ENCODE data around the gene PPA2. TPM values are rescaled to one million over a fixed set of nuclear protein-coding genes. Genes with fewer than 3 reads are reported as not detected.
"Not testable (repeated sequence)": the region's sequence is repeated elsewhere in the genome, so short reads cannot be mapped to it uniquely, and the experiment has no call there.

Gene PPA2
- total and polyA plus RNA-seq, 5 experiments from 2014 or later: 67.7 to 155 (median 117) TPM

DNA sequence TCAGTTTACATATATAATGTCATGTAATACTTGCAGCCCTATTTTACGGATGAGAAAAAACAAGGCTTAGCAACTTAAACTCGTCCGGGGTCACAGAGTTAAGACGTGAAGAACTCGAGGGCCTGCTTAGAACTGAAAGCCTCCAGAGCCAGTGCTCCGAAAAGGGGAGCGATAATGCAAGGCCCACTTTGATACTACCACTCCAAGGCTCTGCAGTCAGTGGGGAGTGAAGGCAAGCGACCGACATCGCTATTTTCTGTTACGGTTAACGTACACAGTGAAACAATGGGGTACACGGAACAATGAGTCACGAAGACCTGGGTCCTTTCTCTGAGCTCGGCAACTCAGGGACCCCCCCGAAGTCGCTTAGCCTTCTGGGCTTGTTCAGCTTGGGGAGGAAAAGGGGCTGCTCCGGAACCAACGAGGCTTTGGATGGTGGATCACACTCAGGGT lies 965 bp downstream of the PPA2 start:
- Mint-ChIP-seq H3K4me3 (peak overlapping the region; percentile 90 to 99 (median 98)), H3K27ac (peak overlapping the region; percentile 86 to 100 (median 99)), H3K27me3 (peaks cover 0 to 1% (median 0%) of the 10 kb centered on the region in 5 donors), H3K4me1 (peaks cover 16 to 55% (median 47%) of the 10 kb centered on the region in 4 donors), H3K36me3 (peaks cover 0 to 7% (median 0%) of the 10 kb centered on the region in 3 donors), H3K9me3 (no peaks in the 10 kb centered on the region)
- POLR2A ChIA-PET: interaction anchor here (0.5 to 2.5 kb wide), 7 partner anchors 326 to 711 kb away, joined by 3 to 19 read pairs (median 3); partner anchors contain the start of gene TET2
- no peak for DNase-seq
- ATAC-seq: peak in 1 of 2 donors; percentile 38

DNA sequence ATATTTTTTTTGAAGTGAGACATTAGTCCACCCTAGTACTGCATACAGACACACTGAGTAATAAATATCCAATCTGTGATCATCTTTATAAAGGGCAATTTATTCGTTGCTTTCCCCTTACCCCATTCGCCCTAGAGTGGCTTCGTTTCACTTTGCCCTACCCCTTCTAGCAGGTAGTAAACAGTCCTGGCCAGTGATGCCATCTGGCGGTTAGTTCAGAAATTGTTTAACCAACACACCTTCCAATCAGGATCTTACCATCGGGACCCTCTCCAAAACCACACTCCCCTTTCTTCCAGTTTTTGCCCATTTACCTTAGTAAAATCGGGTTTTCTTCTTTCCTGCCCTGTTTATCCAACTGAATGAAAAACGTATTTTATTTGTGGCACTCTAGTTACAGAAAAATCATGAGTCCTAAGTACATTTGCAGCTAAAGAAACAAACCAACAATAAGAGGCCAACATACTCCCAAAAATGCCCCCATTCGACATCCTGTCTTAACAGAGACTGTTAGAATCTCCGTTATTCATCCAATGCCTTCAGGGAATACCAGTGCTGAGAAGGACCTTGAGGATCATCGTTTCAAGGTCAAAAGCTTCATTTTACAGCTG lies 2.2 kb downstream of the PPA2 start:
- Mint-ChIP-seq H3K36me3 (peaks cover 0 to 18% (median 7%) of the 10 kb centered on the region in 3 donors), H3K9me3 (no peaks in the 10 kb centered on the region), H3K27ac (peak overlapping the region in 9 of 10 donors; percentile 49 to 99 (median 74)), H3K27me3 (peaks cover 0 to 1% (median 0%) of the 10 kb centered on the region in 5 donors), H3K4me3 (peak overlapping the region; percentile 90 to 99 (median 98)), H3K4me1 (peaks cover 24 to 60% (median 58%) of the 10 kb centered on the region in 4 donors)
- POLR2A ChIA-PET: interaction anchor here (1.2 kb wide), 1 partner anchor 541 kb away, joined by 4 read pairs; no protein-coding TSS in a partner anchor
- peak; percentile 25 to 86 (median 68) for DNase-seq
- peak; percentile 29 to 36 for ATAC-seq

DNA sequence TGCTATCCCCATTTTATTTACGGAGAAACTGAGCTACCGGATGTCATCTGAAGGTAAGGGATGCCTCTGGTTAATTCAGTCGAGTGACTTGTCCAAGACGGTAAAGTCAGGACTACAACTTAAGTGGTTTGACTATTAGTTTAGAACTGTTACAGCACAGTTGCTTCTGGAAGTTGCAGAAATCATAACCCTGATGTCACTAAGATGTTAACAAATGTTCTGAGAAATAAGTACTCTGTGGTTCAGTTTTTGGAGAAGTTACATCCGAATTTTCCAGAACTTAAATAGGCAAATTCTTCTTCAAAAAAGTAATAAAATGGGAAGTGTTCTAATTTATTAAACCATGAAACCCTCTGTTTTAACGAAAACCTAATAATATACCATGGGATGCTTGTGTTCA lies 3.1 kb downstream of the PPA2 start:
- Mint-ChIP-seq H3K4me3 (peak overlapping the region in 4 of 10 donors; percentile 93 to 99 (median 97)), H3K4me1 (peaks cover 27 to 67% (median 64%) of the 10 kb centered on the region in 4 donors), H3K27me3 (peaks cover 0 to 1% (median 0%) of the 10 kb centered on the region in 5 donors), H3K36me3 (peaks cover 5 to 27% (median 14%) of the 10 kb centered on the region in 3 donors), H3K9me3 (no peaks in the 10 kb centered on the region), H3K27ac (no peak overlapping the region)
- POLR2A ChIA-PET: interaction anchor here (1.2 kb wide), 1 partner anchor 540 kb away, joined by 4 read pairs; no protein-coding TSS in a partner anchor
- ATAC-seq (no peak), DNase-seq (no peak)

DNA sequence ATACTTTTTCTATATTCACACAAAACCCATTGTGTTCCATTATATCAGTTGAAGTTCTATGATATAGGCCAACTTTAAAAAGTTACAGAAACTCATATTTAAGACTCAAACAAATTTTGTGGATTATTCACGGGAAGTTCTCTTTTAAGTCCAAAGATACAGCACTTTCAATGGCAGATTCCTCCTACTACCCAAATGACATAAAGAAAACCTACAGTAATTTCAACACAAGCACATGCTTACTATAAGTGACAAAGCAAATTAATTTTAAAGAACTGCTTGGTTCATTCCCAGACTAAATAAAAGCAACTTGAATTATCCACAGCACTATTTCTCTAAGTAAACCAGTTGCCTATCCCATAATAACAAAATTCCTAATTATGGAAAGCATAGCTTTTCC lies 4.1 kb downstream of the PPA2 start:
- peaks cover 0 to 2% (median 0%) of the 10 kb centered on the region in 9 donors for H3K9me3 Mint-ChIP-seq
- ATAC-seq: no peak
- H3K4me3 Mint-ChIP-seq: peak overlapping the region in 1 of 10 donors; percentile 15
- peaks cover 8 to 38% (median 23%) of the 10 kb centered on the region in 3 donors for H3K36me3 Mint-ChIP-seq
- POLR2A ChIA-PET: no interaction called here
- peak overlapping the region in 2 of 10 donors; percentile 21 to 31 for H3K27ac Mint-ChIP-seq
- peaks cover 29 to 73% (median 67%) of the 10 kb centered on the region in 4 donors for H3K4me1 Mint-ChIP-seq
- DNase-seq: no peak
- peaks cover 0 to 1% (median 0%) of the 10 kb centered on the region in 5 donors for H3K27me3 Mint-ChIP-seq

DNA sequence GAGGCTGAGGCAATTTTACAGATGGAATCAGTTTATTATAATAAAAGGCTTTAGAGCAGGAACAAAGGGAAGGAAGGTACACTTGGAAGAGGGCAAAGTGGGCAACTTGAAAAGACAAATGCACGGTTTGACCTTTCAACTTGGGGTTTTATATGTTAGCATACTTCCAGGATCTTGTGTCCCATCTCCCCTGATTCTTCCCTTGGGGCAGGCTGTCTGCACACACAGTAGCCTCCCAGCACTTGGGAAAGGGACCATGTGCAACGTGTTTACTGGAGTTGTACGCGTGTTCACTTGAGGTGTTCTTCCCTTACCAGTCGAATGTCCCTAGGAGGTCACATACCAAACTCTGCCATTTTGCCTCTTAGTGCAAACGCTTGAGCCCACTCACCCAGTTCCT lies 7.3 kb downstream of the PPA2 start:
- ATAC-seq (no peak), DNase-seq (no peak)
- peaks cover 0 to 4% (median 0%) of the 10 kb centered on the region in 9 donors for H3K9me3 Mint-ChIP-seq
- H3K4me1 Mint-ChIP-seq: peaks cover 26 to 78% (median 62%) of the 10 kb centered on the region in 4 donors
- H3K27ac Mint-ChIP-seq: peak overlapping the region in 1 of 10 donors; percentile 29
- H3K36me3 Mint-ChIP-seq: peaks cover 8 to 45% (median 44%) of the 10 kb centered on the region in 3 donors
- no peak overlapping the region for H3K4me3 Mint-ChIP-seq
- no peaks in the 10 kb centered on the region for H3K27me3 Mint-ChIP-seq
- POLR2A ChIA-PET: no interaction called here

DNA sequence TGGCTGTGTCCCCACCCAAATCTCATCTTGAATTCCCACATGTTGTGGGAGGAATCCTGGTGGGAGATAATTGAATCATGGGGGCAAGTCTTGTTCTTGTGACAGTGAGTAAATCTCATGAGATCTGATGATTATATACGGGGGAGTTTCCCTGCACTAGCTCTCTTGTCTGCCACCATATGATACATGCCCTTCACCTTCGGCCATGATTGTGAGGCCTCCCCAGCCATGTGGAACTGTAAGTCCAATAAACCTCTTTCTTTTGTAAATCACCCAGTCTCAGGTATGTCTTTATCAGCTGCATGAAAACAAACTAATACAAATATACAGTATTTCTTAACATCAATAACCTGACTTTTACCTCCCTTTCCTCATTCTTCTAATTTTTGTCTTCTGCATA lies 9.3 kb downstream of the PPA2 start:
- H3K9me3 Mint-ChIP-seq, H3K4me3 Mint-ChIP-seq, DNase-seq, POLR2A ChIA-PET, H3K27ac Mint-ChIP-seq, H3K27me3 Mint-ChIP-seq, ATAC-seq: not testable (repeated sequence)
- Mint-ChIP-seq H3K4me1 (peaks cover 24 to 71% (median 54%) of the 10 kb centered on the region in 4 donors), H3K36me3 (peaks cover 8 to 44% (median 43%) of the 10 kb centered on the region in 3 donors)

DNA sequence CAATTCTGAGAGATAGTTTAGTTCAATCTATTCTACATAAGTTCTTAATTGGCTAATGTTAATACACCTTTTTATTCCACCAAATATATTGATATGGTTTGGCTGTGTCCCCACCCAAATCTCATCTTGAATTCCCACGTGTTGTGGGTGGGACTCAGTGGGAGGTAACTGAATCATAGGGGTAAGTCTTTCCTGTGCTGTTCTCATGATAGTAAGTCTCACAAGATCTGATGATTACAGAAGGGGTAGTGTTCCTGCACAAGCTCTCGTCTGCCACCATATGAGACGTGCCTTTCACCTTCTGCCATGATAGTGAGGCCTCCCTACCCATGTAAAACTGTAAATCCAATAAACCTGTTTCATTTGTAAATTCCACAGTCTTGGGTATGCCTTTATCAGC lies 11.3 kb downstream of the PPA2 start:
- H3K4me3 Mint-ChIP-seq: no peak overlapping the region
- no peaks in the 10 kb centered on the region for H3K27me3 Mint-ChIP-seq
- peaks cover 0 to 4% (median 0%) of the 10 kb centered on the region in 9 donors for H3K9me3 Mint-ChIP-seq
- H3K4me1 Mint-ChIP-seq: peaks cover 17 to 61% (median 38%) of the 10 kb centered on the region in 4 donors
- DNase-seq (no peak), ATAC-seq (no peak)
- peaks cover 8 to 45% (median 43%) of the 10 kb centered on the region in 3 donors for H3K36me3 Mint-ChIP-seq
- POLR2A ChIA-PET: no interaction called here
- peak overlapping the region in 1 of 10 donors; percentile 33 for H3K27ac Mint-ChIP-seq

DNA sequence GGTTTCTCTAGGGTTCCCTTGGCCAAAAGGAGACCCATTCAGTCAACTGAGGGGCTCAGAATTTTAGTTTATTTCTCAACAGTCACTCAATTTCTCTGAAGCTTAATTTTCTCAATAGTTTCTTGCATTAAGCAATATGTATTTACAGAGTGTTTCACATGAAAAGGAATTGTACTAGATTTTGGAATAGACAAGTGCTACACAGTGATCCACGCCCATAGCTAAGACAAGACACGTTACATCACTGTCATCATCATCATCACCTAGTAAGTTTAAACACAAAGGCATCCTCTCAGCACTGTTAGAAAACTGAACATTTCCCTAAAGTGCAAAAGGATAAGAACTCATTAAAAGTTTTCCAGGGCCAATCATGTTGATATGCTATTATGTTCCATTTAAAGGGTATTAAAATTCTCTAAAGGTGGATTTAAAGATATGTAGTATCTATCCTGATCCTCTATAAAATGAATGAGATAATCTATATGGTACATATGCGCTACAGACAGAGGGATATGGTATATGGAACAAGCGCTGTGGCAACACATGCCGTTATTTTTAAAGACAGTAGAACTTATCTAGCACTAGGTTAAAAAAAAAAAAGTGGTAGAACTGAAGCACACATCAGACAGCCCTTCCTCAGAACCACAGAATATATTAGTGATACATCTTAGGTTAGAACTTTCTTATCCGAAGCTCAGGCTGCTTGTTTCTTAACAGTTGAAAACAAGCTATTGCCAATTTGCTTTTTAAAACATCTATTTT lies 12.1 kb downstream of the PPA2 start:
- Mint-ChIP-seq H3K27ac (no peak overlapping the region), H3K9me3 (peaks cover 0 to 4% (median 0%) of the 10 kb centered on the region in 9 donors), H3K4me3 (no peak overlapping the region), H3K27me3 (no peaks in the 10 kb centered on the region), H3K36me3 (peaks cover 8 to 40% (median 35%) of the 10 kb centered on the region in 3 donors), H3K4me1 (peaks cover 10 to 54% (median 33%) of the 10 kb centered on the region in 4 donors)
- ATAC-seq (no peak), DNase-seq (no peak)
- POLR2A ChIA-PET: no interaction called here

DNA sequence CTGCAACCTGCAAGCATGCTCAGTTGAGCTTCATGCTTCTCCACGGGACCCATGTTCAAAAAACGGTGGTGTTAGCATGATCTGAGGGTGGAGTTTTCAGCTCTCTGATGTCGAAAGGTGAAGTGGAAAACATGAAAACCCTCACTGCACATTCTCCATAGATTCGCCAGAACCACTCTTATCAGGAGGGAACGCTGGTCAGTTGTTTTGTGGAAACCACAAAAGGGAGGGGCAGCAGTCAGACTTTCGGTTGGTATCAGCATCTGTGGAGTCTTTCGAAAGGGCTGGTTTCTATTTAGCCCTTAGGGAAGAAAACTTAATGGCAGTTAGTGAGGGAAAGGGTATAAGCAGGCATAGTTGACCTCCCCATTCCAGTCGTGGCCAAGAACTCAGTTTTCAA lies 12.6 kb downstream of the PPA2 start:
- POLR2A ChIA-PET: no interaction called here
- Mint-ChIP-seq H3K36me3 (peaks cover 7 to 38% (median 34%) of the 10 kb centered on the region in 3 donors), H3K27ac (peak overlapping the region in 2 of 10 donors; percentile 46 to 56), H3K4me1 (peaks cover 11 to 50% (median 34%) of the 10 kb centered on the region in 4 donors), H3K27me3 (no peaks in the 10 kb centered on the region), H3K9me3 (peaks cover 0 to 4% (median 0%) of the 10 kb centered on the region in 9 donors), H3K4me3 (no peak overlapping the region)
- no peak for ATAC-seq
- DNase-seq: no peak

DNA sequence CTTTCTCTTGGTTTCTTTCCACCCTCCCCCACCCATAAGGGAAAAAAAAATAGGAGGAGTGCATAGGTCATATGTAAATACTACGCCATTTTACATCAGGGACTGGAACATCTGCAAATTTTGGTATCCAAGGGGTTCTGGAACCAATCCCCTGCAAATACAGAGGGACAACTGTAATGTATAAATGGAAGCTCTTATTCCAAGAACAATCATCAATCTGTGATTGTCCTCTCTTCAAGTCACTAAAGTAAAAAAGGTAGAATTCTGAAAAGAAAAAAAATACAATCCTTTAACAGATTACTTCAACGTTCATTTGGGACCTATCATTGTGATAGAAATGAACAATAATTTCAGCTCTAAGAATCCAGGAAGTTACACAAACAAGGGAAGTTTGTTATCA lies 13.6 kb downstream of the PPA2 start:
- no peak for DNase-seq
- Mint-ChIP-seq H3K9me3 (peaks cover 0 to 4% (median 0%) of the 10 kb centered on the region in 9 donors), H3K27me3 (no peaks in the 10 kb centered on the region), H3K36me3 (peaks cover 0 to 34% (median 33%) of the 10 kb centered on the region in 3 donors), H3K4me1 (peaks cover 8 to 46% (median 28%) of the 10 kb centered on the region in 4 donors), H3K4me3 (no peak overlapping the region), H3K27ac (peak overlapping the region in 1 of 10 donors; percentile 49)
- no peak for ATAC-seq
- POLR2A ChIA-PET: no interaction called here

DNA sequence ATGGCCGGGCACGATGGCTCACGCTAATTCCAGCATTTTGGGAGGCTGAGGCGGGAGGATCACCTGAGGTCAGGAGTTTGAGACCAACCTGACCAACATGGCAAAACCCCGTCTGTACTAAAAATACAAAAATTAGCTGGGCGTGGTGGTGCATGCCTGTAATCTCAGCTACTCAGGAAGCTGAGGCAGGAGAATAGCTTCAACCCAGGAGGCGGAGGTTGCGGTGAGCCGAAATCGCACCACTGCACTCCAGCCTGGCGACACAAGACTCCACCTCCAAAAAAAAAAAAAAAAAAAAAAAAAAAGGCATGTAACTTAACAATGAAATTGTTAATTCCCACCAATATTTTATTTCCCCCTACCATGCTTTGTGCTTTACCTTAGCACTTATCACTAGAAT lies 15.3 kb downstream of the PPA2 start:
- H3K27ac Mint-ChIP-seq, H3K9me3 Mint-ChIP-seq, ATAC-seq, H3K4me3 Mint-ChIP-seq, H3K27me3 Mint-ChIP-seq, DNase-seq: not testable (repeated sequence)
- POLR2A ChIA-PET: interaction anchor here (0.7 kb wide), 1 partner anchor 9 kb away, joined by 6 read pairs; no protein-coding TSS in a partner anchor
- peaks cover 0 to 43% (median 24%) of the 10 kb centered on the region in 3 donors for H3K36me3 Mint-ChIP-seq
- peaks cover 14 to 41% (median 27%) of the 10 kb centered on the region in 4 donors for H3K4me1 Mint-ChIP-seq

DNA sequence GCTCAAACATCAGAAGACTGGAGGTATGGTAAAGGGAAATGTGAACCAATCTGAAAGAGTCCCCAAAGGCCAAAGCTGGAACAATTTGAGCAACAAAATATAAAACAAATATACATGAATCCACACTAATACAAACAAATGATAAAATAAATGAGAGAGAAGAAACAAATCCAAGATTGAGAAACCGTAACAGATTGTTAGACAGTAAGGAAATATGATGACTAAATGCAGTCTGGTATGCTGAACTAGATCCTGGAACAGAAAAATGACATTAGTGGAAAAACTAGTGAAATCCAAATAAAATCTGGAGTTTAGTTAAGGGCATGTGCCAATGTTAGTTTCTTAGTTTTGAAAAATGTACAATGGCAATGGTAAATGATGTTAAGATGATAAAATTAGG lies 15.9 kb downstream of the PPA2 start:
- H3K27me3 Mint-ChIP-seq: no peaks in the 10 kb centered on the region
- H3K27ac Mint-ChIP-seq: no peak overlapping the region
- H3K36me3 Mint-ChIP-seq: peaks cover 0 to 44% (median 20%) of the 10 kb centered on the region in 3 donors
- ATAC-seq: no peak
- H3K9me3 Mint-ChIP-seq: no peaks in the 10 kb centered on the region
- no peak for DNase-seq
- H3K4me3 Mint-ChIP-seq: no peak overlapping the region
- H3K4me1 Mint-ChIP-seq: peaks cover 14 to 41% (median 26%) of the 10 kb centered on the region in 4 donors
- POLR2A ChIA-PET: interaction anchor here (0.7 kb wide), 1 partner anchor 10 kb away, joined by 6 read pairs; no protein-coding TSS in a partner anchor

Measured in naive thymus-derived CD8-positive, alpha-beta T cell (primary cell).